GM12878 (cell line): ENCODE results near the gene PTPRN2. TPM values are rescaled to one million over a fixed set of nuclear protein-coding genes. Genes with fewer than 3 reads are reported as not detected.

Experiments
- ATAC-seq: fragments of 200-7000 bp; cut with Tn5 transposase; 3 replicates; pipeline ENCODE4 v1.9.1; 2020; ENCODE audit warnings: mild to moderate bottlenecking, moderate library complexity
- BruUV-seq: library from RNA; stranded (reverse); fragments of 400-500 nt; replicated peaks from 2 replicates; lab custom pipeline; 2021; lab: Mats Ljungman, UMichigan
- CTCF ChIA-PET: fragments of 300-600 bp; sonication (Branson Sonifier 250); formaldehyde crosslinking; extraction: SDS; loops from one replicate; lab custom pipeline; 2021; ENCODE audit warnings: inconsistent platforms; lab: Yijun Ruan, JAX
- POLR2A ChIA-PET: fragments of 350-600 bp; formaldehyde crosslinking; extraction: SDS; loops from one replicate; lab custom pipeline; 2021; ENCODE audit warnings: inconsistent platforms; lab: Charles Lee
- RAD21 ChIA-PET: fragments of 300-600 bp; sonication (Branson Sonifier 250); formaldehyde crosslinking; loops from one replicate; lab custom pipeline; 2023; ENCODE audit warnings: antibody characterized with exemption; ENCODE audit not compliant: unreplicated experiment; lab: Charles Lee
- SMC1A ChIA-PET: fragments of 300-600 bp; sonication (Branson Sonifier 250); formaldehyde crosslinking; loops from one replicate; lab custom pipeline; 2023; ENCODE audit not compliant: unreplicated experiment, uncharacterized antibody; lab: Charles Lee
- DNase-seq: peaks from one replicate; pipeline ENCODE4 v3.0.0-alpha.2; 2011; ENCODE audit warnings: low read depth, low spot score
- FAIRE-seq: peaks from 3 replicates; lab custom pipeline; 2011; peaks lifted over from hg19 to GRCh38; lab: Jason Lieb, UNC
- H2AFZ ChIP-seq: 2 replicates; pipeline ENCODE4 v1.6.0; 2011; ENCODE audit warnings: low read depth, low read length, control low read depth; ENCODE audit not compliant: control insufficient read depth
- H3K27ac ChIP-seq: 2 replicates; pipeline ENCODE4 v1.5.1; 2011; ENCODE audit warnings: control low read depth; ENCODE audit not compliant: control insufficient read depth, insufficient read depth
- H3K27me3 ChIP-seq, 2 experiments: replicated peaks in 1 of 2; 2 replicates each; pipeline versions ENCODE4 v1.6.0 to v1.6.1; 2011; ENCODE audit warnings: low read length in 1 of 2; ENCODE audit not compliant: control insufficient read depth in 2 of 2, insufficient read depth in 2 of 2
- H3K36me3 ChIP-seq, 2 experiments: 2 replicates each; pipeline ENCODE4 v1.5.1; 2011; ENCODE audit warnings: low read length in 1 of 2; ENCODE audit not compliant: control insufficient read depth in 2 of 2, insufficient read depth in 2 of 2
- H3K4me1 ChIP-seq: 2 replicates; pipeline ENCODE4 v1.6.1; 2011; ENCODE audit warnings: mild to moderate bottlenecking, low read length, moderate library complexity, mixed read lengths; ENCODE audit not compliant: control insufficient read depth, insufficient read depth
- H3K4me2 ChIP-seq: 2 replicates; pipeline ENCODE4 v1.6.0; 2011; ENCODE audit warnings: control low read depth; ENCODE audit not compliant: control insufficient read depth, insufficient read depth
- H3K4me3 ChIP-seq: fragments of 200-600 bp; sonication (generic); 2 replicates; pipeline ENCODE4 v1.5.1; 2016
- H3K79me2 ChIP-seq: 2 replicates; pipeline ENCODE4 v1.6.0; 2011; ENCODE audit warnings: low read length; ENCODE audit not compliant: control insufficient read depth, insufficient read depth
- H3K9ac ChIP-seq: 2 replicates; pipeline ENCODE4 v1.8.0; 2011; ENCODE audit warnings: low read length, control low read depth, mixed read lengths; ENCODE audit not compliant: control insufficient read depth, insufficient read depth
- H3K9me3 ChIP-seq: replicated peaks from 3 replicates; pipeline ENCODE4 v1.5.1; 2011; ENCODE audit warnings: mild to moderate bottlenecking, low read length; ENCODE audit not compliant: control insufficient read depth, insufficient read depth
- H4K20me1 ChIP-seq: 2 replicates; pipeline ENCODE4 v1.6.0; 2011; ENCODE audit not compliant: control insufficient read depth, insufficient read depth
- BCL11A ChIP-seq: IDR thresholded peaks from 2 replicates; pipeline ENCODE4 v1.6.1; 2011; ENCODE audit warnings: low read depth, low read length
- EZH2 ChIP-seq: IDR thresholded peaks from 2 replicates; pipeline ENCODE4 v1.6.1; 2012; ENCODE audit warnings: low read depth, mild to moderate bottlenecking, control low read depth, inconsistent platforms, low read length, borderline replicate concordance; ENCODE audit not compliant: control insufficient read depth
- NFXL1 ChIP-seq: fragments of 450-650 bp; IDR thresholded peaks from 2 replicates; pipeline ENCODE4 v1.6.1; 2017; ENCODE audit warnings: antibody characterized with exemption, mild to moderate bottlenecking, borderline replicate concordance
- NFYB ChIP-seq: IDR thresholded peaks from 2 replicates; pipeline ENCODE4 v1.6.1; 2011; ENCODE audit warnings: low read depth, mild to moderate bottlenecking, low read length, improper control_type of control experiment, moderate library complexity; ENCODE audit not compliant: insufficient read depth
- PAX5 ChIP-seq: IDR thresholded peaks from 2 replicates; pipeline ENCODE4 v1.6.1; 2011; ENCODE audit warnings: low read depth, low read length, borderline replicate concordance
- POLR2A ChIP-seq: IDR thresholded peaks from 2 replicates; pipeline ENCODE4 v1.6.1; 2011; ENCODE audit warnings: low read depth, mild to moderate bottlenecking, low read length
- SIX5 ChIP-seq: IDR thresholded peaks from 2 replicates; pipeline ENCODE4 v1.6.1; 2011; ENCODE audit warnings: mild to moderate bottlenecking, low read depth, low read length, moderate library complexity; ENCODE audit not compliant: severe bottlenecking
- SMAD5 ChIP-seq: IDR thresholded peaks from 2 replicates; pipeline ENCODE4 v1.6.1; 2016; ENCODE audit warnings: antibody characterized with exemption, low read depth
- SPI1 ChIP-seq: IDR thresholded peaks from 2 replicates; pipeline ENCODE4 v1.6.1; 2011; ENCODE audit warnings: low read depth, mild to moderate bottlenecking, low read length, moderate library complexity, borderline replicate concordance; ENCODE audit not compliant: insufficient read depth
- SREBF1 ChIP-seq: IDR thresholded peaks from 2 replicates; pipeline ENCODE4 v1.6.1; 2012; ENCODE audit warnings: mild to moderate bottlenecking, low read length
- ZNF217 ChIP-seq: fragments of 450-650 bp; IDR thresholded peaks from 2 replicates; pipeline ENCODE4 v1.6.1; 2017; ENCODE audit warnings: antibody characterized with exemption, mild to moderate bottlenecking
- ZNF274 ChIP-seq: IDR thresholded peaks from one replicate; pipeline ENCODE4 v1.8.0; 2011; ENCODE audit not compliant: insufficient read length, insufficient read depth
- WGBS: methylation state at CpG from one replicate; pipeline ENCODE4 v1.1.6; 2016; ENCODE audit warnings: low lambda C conversion rate; ENCODE audit not compliant: insufficient replicate concordance, insufficient coverage; ENCODE audit errors: missing lambda C conversion rate; 5-methylcytosine and 5-hydroxymethylcytosine counted together
- in situ Hi-C: fragments of 300-500 bp; cut with MboI; formaldehyde crosslinking; loops from 9 replicates; pipeline ENCODE4 v1.14.3; 2018; ENCODE audit warnings: mixed read lengths
- intact Hi-C: fragments of 100-400 bp; cut with micrococcal nuclease; formaldehyde crosslinking; loops from one replicate; pipeline ENCODE4 v1.14.2; 2022; ENCODE audit not compliant: unreplicated experiment
- polyA plus RNA-seq, 11 experiments: library from polyadenylated mRNA; depleted of rRNA in 4 of 11; unstranded in 6 of 11; stranded (reverse) in 5 of 11; fragments of >200 nt; fragmentation: Nextera tagmentation in 4 of 11; fragmentation: Illumina TruSeq in 1 of 11; extraction: Ambion mirVana in 4 of 11; extraction: Trizol in 1 of 11; gene quantifications; 1 replicate in 1 of 11; 2 replicates in 10 of 11; pipeline versions ENCODE4 v1.2.1 to v1.2.3, GENCODE V29; 2011 to 2016; ENCODE audit warnings: inconsistent platforms in 2 of 11, missing spikeins in 2 of 11, low read depth in 1 of 11
- total RNA-seq, 4 experiments: library from RNA; depleted of rRNA in 3 of 4; stranded (reverse); fragments of >200 nt in 3 of 4; fragmentation: Illumina TruSeq in 1 of 4; extraction: Trizol in 1 of 4; gene quantifications; 2 replicates each; pipeline versions ENCODE4 v1.2.1 to v1.2.3, GENCODE V29; 2013 to 2021
- TF ChIP-seq, protein P1 (sequence below): IDR thresholded peaks from 2 replicates; pipeline ENCODE4 v1.6.1; 2011; ENCODE audit warnings: borderline replicate concordance, low read depth, mild to moderate bottlenecking, moderate library complexity, low read length; ENCODE audit not compliant: insufficient read depth, poor library complexity, severe bottlenecking

The PTPRN2 gene
- total and polyA plus RNA-seq, 10 of the 15 experiments (the other 5 are each of a cell fraction or from before 2014, with no cell fraction given), result 5.4 TPM; not detected in 9

DNA sequence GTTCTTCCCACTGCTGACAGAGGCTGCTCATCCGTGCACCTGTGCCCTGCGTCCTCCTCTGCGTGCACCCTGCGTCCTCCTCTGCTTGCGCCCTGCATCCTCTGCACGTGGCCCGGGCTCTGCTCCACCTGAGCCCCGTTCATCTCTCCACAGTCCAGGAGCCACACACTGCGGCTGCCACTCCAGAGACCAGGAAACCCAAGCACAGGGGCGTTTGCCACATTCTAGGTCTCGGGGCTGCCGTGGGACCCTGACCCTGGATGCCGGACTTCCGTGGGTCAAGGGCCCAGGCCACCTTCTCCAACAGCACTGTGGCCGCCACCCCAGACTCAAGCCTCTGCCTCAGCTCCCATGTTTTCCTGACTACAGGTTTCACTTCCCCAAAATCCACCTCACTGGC lies 460.4 kb downstream of the PTPRN2 start:
- no peaks in the 10 kb centered on the region for H3K4me1 ChIP-seq
- RAD21 ChIA-PET, result no interaction called here
- no peak for TF ChIP-seq EZH2
- 0 out of 2 replicates have a peak, but pooled peaks have one; percentile 18 for TF ChIP-seq SPI1
- TF ChIP-seq, protein P1, sequence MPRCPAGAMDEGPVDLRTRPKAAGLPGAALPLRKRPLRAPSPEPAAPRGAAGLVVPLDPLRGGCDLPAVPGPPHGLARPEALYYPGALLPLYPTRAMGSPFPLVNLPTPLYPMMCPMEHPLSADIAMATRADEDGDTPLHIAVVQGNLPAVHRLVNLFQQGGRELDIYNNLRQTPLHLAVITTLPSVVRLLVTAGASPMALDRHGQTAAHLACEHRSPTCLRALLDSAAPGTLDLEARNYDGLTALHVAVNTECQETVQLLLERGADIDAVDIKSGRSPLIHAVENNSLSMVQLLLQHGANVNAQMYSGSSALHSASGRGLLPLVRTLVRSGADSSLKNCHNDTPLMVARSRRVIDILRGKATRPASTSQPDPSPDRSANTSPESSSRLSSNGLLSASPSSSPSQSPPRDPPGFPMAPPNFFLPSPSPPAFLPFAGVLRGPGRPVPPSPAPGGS, result no peak
- no peak for TF ChIP-seq PAX5
- no peak for TF ChIP-seq ZNF274
- H3K79me2 ChIP-seq, result no peaks in the 10 kb centered on the region
- WGBS, result 56% methylated on average over 15 of the region's 15 CpGs
- no peak for FAIRE-seq
- SMC1A ChIA-PET, result no interaction called here
- no peak overlapping the region for H3K27ac ChIP-seq
- CTCF ChIA-PET, result no interaction called here
- no peak overlapping the region for H3K9ac ChIP-seq
- H4K20me1 ChIP-seq, result no peaks in the 10 kb centered on the region
- POLR2A ChIA-PET, result no interaction called here
- no peak for ATAC-seq
- no peak overlapping the region for H2AFZ ChIP-seq
- in situ Hi-C loops, result no loop called here
- DNase-seq, result no peak
- no peak overlapping the region for H3K4me2 ChIP-seq
- no peaks in the 10 kb centered on the region for H3K27me3 ChIP-seq
- peaks cover 4% of the 10 kb centered on the region; the same call in 1 of the 3 replicates for H3K9me3 ChIP-seq
- intact Hi-C loops, result no loop called here
- no peak overlapping the region for H3K4me3 ChIP-seq
- H3K36me3 ChIP-seq, result no peaks in the 10 kb centered on the region
- BruUV-seq, result no TSS peak

DNA sequence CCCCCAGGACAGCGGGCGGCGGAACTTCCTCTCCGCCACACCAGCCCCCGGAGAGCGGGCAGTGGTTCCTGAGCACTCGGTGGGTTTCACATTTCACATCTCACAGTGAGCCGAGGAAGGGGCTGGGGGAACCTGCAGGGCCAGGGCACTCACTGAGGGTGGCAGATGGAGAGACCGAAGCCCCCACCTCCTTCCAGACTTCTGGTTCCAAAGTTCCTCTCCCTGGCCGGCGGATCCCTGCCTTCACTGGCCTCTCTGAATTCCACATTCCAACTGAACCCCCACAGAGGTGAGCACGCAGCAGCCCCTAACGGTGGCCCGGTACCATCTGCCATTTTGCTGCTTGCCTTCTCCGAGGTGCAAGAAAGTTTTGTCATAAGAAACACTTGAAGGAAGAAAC lies 461.0 kb downstream of the PTPRN2 start:
- FAIRE-seq (no peak), DNase-seq (no peak)
- Histone ChIP-seq H3K4me1 (no peaks in the 10 kb centered on the region), H3K9me3 (peaks cover 4% of the 10 kb centered on the region; the same call in 1 of the 3 replicates)
- TF ChIP-seq SIX5, result no peak
- no peak for TF ChIP-seq NFXL1
- no peak for TF ChIP-seq BCL11A
- TF ChIP-seq POLR2A, result no peak
- no peak for TF ChIP-seq ZNF217
- TF ChIP-seq SREBF1, result no peak
- no peak for TF ChIP-seq NFYB
- no peak for TF ChIP-seq SMAD5
- TF ChIP-seq, all 136 proteins: peak for 0
- no TSS peak for BruUV-seq
- RAD21 ChIA-PET, result no interaction called here
- H4K20me1 ChIP-seq, result no peaks in the 10 kb centered on the region
- H3K9ac ChIP-seq, result no peak overlapping the region
- H3K36me3 ChIP-seq, result no peaks in the 10 kb centered on the region
- WGBS, result 78% methylated on average over 15 of the region's 15 CpGs
- H3K79me2 ChIP-seq, result no peaks in the 10 kb centered on the region
- POLR2A ChIA-PET, result no interaction called here
- CTCF ChIA-PET, result no interaction called here
- H3K27ac ChIP-seq, result no peak overlapping the region
- H3K4me3 ChIP-seq, result no peak overlapping the region
- no peak for ATAC-seq
- SMC1A ChIA-PET, result no interaction called here
- H2AFZ ChIP-seq, result no peak overlapping the region
- intact Hi-C loops (no loop called here), in situ Hi-C loops (no loop called here)
- H3K4me2 ChIP-seq, result no peak overlapping the region
- H3K27me3 ChIP-seq, result no peaks in the 10 kb centered on the region
